NCI-H748 (cell line): ENCODE data around the gene PTTG1IP.

Experiments
- DNase-seq: peaks from one replicate; lab custom pipeline; 2025; ENCODE audit not compliant: unreplicated experiment; lab: John Stamatoyannopoulos, UW

Gene PTTG1IP

DNA sequence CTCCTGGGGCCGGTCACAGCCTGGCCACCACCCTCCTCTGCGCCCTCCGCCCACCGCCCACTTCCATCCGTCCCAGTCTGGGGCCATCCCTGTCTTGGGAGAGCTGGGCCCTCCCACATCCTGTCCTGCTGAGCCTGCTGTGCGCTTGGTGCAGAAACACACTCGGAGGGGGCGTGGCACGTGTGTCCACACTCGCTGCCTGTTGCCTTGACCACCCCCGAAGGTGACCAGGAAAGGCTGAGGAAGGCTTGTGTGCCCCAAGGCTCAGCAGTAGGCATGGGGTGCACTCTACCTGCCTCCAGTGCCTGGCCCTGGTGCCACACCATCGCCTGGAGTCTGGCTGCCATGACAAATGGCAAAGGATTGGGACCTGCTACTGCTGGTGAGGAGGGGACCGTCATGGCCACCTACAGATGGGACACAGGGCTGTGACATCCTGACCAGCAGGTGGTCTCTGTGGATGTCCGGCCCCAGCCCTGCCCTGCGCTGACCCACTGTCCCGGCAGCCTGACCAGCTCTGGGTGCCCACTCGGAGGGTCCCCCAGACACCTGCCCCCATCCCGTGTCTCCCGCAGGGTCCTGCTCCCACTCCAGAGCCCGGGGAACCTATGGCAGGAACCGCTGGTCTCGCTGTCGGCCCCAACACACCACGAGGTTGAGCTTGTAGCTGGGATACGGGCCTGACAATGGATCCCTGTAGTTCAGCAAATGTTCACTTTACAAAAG is 23.2 kb upstream of the PTTG1IP start:
- DNase-seq, result peak; percentile 3

DNA sequence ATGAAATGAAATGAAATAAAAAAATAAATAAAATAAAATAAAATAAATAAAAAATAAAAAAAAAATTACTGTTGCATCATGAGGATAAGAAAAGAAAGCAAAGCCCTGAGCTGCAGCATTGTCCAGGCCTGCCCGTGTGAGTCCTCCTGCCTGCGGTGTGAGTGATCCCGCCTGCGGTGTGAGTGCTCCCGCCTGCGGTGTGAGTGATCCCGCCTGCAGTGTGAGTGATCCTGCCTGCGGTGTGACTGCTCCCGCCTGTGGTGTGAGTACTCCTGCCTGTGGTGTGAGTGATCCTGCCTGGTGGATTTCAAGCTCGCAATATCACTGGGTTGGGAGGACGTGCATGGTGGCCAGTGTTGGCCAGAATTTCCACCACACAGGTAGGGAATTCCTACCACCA is 22.4 kb upstream of the PTTG1IP start:
- DNase-seq, result no peak

DNA sequence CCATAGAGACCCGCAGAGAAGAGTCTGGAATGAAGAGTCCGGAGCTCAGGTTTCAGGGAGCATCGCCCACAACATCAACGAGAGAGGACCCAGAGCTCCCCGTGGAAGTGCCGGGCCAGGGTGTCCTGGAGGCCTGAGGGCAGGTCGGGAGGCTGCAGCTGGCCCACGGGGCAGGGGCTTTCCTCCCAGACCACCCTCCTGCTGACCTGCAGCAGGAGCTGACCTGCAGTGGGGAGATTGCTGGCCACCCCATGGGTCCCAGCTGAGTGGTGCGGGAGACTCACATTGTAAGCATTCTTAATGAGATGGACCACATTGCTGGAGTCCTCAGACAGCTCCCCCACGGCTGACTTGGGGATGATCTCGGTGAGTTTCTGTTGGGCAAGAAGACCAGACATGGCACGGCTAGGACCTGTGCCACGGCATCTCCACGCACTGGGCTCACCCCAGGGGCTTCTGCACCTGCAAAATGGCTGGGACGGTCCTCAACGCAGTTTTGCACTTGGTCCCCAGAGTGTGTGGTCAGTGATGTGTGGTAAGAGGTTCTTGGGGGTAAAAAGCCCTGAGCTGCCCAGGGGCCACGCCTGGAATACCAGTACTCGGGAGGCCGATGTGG is 21.3 kb upstream of the PTTG1IP start:
- no peak for DNase-seq

DNA sequence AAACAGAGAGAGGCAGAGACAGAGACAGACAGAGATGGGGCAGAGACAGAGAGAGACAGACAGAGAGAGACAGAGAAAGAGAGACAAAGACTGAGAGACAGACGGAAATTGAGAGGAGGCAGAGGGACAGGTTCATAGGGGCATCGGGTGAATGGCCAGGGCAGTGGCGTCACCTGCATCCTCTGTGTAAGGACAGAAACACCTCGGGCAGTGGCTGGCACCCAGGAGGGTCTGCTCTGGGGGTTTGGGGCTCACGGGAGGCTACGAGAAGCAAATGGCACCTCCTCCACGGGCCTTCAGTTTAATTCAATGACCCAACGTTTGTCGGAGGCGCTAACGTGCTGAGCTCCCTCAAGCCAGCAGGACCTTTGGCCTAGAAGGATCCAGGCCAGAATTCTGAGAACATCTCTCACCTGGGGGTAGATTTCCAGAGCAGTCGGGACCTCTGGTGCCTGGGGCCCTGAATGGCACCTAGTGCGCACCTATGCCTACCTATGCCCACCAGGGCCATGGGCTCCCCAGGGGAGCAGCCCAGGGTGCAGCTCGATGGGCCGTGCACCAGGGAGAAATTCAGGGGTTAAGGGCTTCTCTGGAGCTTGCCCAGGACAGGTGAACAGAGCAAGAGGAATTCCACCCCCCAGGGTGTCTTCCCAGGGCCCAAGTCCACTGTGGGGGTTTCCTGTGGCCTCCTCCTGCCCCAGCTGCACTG is 20.6 kb upstream of the PTTG1IP start:
- no peak for DNase-seq

DNA sequence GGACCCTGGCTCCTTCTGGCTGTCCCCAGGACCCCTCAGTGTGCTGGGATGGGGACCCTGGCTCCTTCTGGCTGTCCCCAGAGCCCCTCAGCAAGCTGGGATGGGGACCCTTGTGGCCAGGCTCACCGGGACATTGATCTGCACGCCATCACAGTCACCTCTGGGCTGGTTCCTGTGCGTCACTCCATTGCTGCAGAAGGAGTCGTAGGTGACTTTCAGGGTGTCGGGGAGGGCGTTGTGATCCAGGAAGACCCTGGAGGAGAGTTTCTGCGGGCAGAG is 19.7 kb upstream of the PTTG1IP start:
- no peak for DNase-seq

DNA sequence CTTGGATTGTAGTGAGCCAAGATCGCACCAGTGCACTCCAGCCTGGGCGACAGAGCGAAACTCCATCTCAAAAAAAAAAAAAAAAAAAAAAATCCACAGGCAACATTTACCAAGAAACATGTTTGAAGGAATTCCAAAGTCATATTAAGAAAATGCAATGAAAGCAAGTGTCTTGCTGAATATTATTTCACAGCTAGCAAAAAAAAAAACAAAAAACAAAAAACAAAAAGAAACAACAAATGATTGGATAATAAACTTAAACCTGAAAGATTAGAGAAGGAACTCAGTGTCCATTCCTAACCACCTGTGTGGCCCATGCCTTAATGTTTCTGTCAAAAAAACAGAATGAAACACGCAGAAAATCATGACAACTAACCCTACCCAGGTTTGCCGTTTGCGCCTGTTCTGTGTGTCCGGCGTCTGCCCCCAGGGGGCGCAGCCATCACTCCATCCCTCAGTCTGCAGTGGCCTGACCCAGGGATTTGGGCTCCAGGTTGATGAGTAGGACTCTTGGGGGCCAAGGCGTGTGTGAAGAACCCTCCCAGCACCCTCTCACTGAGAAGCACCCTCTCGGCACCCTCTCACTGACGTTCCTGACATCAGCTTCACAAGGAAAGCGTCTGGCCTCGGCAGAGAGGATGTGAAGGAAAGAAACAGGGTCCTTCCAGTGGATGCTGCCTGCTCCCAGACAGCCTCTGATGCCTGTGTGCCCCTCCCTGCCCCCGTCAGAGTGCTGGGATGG is 19.2 kb upstream of the PTTG1IP start:
- DNase-seq, result peak; percentile 36

DNA sequence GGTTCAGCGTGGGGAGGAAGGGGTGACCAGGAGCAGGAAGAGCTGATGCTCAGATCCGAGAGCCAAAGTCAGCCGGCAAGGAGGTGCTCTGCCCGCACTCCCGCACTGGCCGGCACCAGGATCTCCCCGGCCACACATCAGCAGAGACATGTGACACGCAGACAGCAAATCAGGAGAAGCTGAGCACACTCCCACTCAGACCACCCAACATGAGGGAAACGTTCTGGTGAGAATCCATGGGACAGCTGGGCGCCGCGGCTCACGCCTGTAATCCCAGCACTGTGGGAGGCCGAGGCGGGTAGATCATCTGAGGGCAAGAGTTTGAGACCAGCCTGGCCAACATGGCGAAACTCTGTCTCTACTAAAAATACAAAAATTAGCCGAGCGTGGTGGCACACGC is 18.6 kb upstream of the PTTG1IP start:
- no peak for DNase-seq

DNA sequence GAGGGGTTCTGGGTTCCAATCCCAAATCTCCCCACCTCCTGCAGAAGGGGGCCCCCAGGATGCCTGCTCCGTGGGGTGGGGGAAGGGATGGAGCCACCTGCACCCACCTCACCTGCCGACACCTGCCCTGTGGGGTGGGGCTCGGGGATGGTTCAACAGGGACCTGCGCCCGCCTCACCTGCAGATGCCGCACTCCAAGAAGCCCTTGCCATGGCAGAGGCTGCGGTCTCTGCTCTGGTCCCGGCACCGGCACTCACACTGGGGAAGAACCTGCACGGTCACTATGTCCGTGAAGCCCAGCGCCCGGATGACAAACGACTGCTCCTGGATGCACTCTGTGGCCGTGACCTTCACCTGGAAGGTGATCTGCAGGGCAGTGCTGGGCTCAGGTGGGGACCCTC is 18.1 kb upstream of the PTTG1IP start:
- no peak for DNase-seq

DNA sequence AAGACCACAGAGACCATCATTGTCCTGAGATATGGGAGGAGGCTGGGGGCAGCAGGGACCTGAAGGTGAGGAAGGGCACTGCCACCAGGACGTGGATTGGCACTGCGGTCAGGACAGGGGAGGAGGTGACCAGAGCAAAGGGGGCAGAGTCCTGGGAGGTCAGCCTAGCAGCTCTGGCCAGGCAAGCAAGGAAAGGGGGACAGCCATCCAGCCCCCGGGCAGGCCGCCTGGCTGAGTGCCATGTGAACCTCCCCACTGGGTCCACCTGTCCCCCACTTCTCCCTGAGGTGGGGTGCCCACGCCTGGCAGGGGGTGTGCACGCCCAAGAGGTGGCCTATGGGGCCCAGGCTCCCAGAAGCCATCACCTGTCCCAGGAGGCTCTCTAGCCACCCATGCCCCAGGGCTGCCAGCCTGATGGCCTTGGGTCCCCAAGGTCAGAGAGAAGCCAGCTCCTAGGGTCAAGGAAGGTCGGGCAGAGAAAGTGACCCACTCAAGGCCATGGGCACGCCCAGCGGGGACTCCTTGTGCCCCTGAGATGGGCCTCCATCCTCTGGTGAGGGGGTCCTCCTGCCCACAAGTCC is 17.6 kb upstream of the PTTG1IP start:
- no peak for DNase-seq

DNA sequence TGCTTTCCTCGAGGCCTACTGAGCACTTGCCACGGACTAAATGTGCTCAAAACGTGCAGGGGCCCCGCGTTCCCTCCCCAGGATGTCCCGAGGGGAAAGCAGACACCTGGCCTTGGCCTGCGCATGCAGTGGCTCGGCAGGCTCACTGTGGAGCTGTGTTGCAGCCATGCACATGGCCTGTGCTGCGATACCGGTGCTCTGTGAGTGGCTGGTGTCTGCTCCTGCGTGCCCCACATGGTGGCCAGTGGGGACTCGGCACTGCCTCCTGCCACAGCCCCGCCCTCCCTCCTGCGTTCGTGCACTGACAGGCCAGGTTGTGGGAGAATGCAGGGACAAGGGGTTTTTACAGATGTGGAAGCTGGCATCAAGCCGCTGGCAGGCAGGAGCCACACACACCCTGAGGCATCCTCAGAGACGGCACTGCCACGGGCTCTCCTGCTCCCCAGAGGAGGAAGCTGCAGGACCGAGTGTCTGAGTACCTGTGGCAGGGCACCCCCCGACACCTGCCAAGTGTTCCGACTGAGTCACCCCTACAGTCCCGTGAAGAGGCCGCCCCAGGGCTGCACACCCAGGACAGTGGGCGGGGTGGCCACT is 16.9 kb upstream of the PTTG1IP start:
- DNase-seq, result no peak

DNA sequence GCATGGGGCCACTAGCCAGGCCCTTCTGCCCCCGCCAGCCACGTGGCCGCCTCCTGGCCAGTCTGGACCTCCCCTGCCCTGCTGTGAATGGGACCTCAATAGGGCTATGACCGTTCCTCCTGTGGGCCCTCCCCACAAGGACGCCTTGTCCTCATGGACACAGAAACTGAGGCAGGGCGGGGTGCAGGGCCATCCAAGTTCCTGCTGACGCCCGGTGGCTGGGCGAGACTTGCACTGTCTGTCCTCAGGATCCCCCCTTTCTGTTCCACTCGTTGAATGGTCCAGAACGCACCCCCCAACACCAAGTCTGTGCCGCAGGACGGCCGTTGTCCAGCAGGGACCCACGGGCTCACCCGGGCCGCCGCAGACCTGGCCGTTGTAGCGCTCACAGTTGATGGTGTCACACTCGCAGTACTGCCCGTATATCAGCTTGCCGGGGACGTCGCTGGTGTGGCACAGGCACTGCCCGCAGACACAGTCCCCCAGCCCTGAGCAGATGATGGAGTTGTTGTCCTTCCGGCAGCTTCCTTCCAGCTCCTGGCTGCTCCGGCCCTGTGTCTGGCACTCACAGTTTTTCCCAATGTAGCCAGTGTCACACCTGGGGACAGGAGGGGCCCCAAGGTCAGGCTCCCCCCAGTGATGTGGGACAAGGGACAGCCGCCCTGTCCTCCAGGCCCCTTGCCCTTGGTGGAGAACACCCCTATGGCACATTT is 16.3 kb upstream of the PTTG1IP start:
- DNase-seq, result no peak

DNA sequence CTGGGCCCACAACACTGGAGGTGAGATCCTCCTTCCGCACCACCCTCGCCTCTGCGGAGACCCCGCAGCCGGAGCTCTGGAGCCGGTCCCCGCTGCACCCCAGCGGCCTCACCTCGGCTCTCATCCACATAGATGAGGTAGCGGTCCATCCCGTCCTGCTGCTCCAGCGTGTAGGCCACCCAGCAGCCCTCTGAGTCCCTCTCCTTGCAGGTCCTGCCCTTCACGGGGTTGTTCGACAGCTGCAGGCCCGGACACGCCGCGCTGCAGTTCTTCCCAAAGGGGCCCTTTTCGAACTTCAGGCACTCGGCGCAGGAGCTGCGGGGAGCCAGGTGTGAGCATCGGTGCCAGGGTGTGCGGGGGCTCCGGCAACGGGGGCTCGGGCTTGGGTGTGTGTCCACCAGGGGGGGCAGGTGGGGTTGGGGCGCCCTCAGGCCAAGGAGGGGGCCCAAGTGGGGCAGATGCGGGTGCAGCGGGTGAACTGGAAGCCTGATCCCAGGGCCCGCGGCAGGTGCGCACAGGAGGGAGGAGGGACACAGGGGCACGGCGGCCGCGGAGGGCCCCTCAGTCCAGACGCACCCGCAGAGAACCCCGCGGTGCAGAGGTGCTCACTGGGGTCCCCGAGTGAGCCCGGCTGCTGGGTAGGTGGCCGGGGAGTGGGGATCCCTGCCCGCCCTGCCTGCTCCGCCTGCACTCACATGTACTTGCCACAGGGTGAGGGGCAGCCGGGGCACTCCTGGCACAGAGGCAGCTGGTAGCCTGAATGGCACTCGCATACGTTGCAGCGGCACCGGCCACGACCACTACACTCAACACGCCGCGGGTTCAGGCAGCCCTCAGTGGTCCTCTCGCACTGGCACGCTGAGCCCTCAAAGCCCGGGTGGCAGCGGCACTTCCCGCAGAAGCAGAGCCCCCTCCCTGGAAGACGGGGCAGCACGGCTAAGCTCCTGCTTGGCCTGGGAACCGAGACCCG is 15.4 kb upstream of the PTTG1IP start:
- no peak for DNase-seq

DNA sequence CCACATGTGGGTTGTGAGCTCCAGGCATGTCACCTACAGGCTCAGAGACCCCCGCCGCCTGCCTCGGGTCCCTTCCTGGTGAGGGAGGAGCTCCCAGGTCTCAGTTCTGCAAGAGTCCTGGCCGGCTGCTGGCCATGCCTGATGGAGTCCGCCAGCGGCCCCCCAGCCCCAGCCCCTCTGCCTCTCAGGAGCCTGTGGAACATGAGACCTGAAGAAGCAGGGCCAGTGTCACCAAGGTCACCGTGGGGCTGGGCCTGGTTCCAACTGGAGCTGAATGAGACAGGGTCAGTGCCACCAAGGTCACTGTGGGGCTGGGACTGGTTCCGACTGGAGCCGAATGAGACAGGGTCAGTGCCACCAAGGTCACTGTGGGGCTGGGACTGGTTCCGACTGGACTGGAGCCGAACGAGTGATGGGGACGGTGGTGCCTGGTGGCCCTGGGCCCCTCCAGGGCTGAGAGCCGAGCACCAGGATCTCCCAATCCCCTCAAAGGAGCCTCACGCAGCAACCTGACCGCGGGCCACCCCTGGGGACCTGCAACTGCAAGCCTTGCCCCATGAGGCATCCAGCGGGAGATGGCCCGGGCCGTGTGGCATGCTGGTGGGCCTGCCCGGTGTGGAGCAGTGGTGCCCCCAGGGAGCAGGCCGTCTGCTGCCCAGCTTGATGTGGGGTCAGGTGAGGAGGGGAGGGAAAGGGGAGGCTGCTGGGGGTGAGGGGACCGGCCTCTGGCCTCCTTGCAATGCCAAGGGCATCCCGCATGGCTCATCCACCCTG is 14.5 kb upstream of the PTTG1IP start:
- no peak for DNase-seq

DNA sequence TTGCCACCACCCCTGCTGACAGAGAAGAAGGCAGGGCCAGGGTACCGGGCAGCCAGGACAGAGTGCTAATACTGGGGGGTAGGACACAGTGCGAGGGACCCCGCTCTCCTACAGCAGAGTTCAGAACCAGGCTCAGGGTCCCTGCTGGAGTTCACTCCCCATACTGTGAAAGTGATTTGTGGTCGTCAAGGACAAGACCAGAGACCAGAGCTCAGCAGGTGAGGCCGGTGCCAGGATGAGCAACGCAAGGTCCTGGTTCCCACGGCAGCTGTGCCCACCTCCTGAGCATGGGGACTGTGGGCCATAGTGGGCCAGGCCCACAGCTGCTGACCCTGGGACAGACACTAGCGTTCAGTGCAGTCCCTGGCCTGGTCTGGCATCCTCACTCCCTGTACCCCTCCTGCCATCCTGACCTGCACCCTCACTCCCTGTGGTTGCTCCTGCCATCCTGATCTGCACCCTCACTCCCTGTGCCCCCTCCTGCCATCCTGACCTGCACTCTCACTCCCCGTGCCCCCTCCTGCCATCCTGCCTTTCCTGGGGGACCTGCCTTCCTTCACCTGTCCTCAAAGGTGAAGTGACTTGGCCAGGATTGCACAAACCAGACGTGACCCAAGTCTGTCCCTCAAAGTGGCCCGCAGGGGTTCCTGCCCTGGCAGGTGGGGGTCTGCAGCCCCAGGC is 13.8 kb upstream of the PTTG1IP start:
- no peak for DNase-seq

DNA sequence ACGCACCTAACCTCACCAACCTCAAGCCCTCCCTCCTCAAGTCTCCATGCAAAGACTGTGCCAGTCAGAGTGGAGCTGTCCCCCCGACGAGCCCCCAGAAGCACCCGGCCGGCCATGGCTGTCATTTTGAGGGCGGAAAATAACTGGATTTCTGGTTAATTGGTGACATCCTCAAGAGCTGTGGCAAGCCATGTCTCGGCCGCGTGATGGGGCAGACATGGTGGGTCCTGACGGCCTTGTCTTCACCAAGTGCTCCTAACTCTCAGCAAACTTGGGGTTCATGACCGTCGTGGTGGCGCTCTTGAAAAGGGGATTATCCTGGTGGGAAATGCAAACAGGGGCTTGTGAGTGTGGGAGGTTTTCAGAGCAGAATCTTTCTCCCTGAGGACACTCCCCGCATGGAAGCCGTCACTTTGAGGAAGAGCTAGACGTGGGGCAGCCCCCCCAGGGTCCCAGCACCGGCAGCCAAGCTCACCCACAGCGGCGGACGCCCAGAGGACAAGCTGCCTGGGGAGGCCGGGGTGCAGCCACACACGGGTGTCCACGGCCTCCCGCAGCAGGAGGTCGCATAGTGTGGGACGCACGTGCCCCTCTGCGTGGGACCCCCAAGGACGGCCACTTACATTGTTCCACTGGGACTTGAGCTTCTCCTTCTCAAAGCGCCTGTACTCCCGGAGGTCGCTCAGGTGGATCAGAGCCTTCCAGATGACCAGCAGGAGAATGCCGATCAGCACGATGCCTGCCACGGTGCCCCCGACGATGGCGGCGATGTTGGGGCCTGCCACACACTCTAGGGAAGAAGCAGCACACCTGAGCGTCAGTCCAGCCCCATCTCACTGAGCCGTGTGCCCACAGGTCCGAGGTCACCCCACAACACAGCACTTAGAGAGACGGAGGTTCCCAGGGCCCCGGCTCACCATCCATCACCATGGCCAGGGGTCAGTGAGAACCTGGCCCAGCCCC is 12.9 kb upstream of the PTTG1IP start:
- no peak for DNase-seq

DNA sequence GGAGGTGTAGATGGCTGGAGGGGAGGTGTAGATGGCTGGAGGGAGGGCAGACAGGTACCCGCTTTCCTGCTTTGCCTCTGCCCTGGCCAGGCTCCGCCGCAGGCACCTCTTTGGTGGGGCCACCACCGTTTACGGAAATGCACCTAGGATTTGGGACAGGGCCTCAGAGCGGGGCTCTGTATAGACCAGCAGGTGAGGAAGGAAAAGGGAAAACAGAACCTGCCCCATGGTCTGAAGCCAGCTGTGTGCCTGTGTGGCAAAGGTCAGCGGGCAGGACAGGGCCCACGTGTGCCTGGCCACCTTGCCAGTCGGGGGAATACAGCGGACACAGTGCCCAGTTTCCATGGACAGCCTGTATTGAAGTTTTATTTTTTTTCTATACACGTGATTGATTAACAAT is 12.1 kb upstream of the PTTG1IP start:
- DNase-seq, result no peak

DNA sequence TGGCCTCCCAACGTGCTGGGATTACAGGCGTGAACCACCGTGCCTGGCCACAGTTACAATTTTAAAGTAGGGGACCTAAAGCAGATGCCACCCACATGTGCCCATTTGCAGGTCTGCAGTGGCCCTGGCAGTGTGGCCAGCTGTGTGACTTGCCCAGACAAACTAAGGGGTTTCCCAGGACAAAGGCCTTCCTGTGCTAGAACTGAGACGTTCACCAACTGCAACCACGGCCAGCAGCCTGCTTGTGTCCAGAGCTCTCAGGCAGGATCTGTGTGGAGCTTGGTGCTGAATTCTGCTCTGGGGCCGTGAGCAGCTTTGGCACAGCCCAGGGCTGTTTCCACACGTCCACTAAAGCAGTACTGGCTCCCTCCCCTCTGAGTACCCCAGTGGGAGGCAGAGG is 10.6 kb upstream of the PTTG1IP start:
- DNase-seq, result no peak
